ENCODE results near the gene CHD2. TPM values are rescaled to one million over a fixed set of nuclear protein-coding genes. Genes with fewer than 3 reads are reported as not detected.

The CHD2 gene
- total RNA-seq, 1 donor from 2014 or later = 100 TPM

DNA sequence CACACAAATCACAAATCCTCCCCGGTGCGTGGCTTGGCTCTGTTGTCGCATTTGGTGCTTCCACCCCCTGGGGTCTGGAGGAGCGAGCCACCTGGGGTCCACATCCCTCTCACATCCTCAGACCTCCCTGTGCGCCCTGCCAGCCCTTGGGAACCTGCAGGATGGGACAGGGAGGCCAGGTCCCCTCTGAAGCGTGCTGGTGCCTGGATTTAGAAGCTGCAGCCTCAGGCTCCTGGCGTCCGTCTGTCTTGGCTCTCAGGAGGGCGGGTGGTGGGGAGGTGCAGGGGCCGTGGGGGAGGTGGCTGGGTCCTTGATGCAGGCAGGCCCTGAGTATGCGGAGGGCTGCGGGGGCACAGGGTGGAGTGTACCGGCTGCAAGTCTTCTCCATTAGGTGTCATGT is 150.5 kb downstream of the CHD2 start:
- Histone ChIP-seq H3K4me1 (peaks cover 36% of the 10 kb centered on the region), H3K36me3 (peaks cover 0 to 38% of the 10 kb centered on the region in 2 donors)
- intact Hi-C loops (cut with DNase I) = no loop called here

GRCh38 chr15:93051236-93052089 is 151.3 kb downstream of the CHD2 start:
- Histone ChIP-seq H3K27ac (no peak overlapping the region), H3K27me3 (no peaks in the 10 kb centered on the region), H3K36me3 (peaks cover 0 to 31% of the 10 kb centered on the region in 2 donors), H3K4me1 (peaks cover 42% of the 10 kb centered on the region), H3K4me3 (no peak overlapping the region), H3K9me3 (no peaks in the 10 kb centered on the region)
- no peak for DNase-seq (ENCODE audit: extremely low spot score in 2 of 2)
- intact Hi-C loops (cut with DNase I) = no loop called here
- no peak for TF ChIP-seq POLR2AphosphoS5 (IDR thresholded peaks at IDR 0.05; ENCODE audit: insufficient read depth in 1 of 2, low read depth in 1 of 2)

More for the DNA sequence above, 150.5 kb downstream of the CHD2 start:
- H3K4me3 ChIP-seq = no peak overlapping the region
- TF ChIP-seq POLR2A (IDR thresholded peaks at IDR 0.05) = no peak
- no peak for TF ChIP-seq POLR2AphosphoS5 (IDR thresholded peaks at IDR 0.05; ENCODE audit: insufficient read depth in 1 of 2, low read depth in 1 of 2)
- TF ChIP-seq, protein P1, sequence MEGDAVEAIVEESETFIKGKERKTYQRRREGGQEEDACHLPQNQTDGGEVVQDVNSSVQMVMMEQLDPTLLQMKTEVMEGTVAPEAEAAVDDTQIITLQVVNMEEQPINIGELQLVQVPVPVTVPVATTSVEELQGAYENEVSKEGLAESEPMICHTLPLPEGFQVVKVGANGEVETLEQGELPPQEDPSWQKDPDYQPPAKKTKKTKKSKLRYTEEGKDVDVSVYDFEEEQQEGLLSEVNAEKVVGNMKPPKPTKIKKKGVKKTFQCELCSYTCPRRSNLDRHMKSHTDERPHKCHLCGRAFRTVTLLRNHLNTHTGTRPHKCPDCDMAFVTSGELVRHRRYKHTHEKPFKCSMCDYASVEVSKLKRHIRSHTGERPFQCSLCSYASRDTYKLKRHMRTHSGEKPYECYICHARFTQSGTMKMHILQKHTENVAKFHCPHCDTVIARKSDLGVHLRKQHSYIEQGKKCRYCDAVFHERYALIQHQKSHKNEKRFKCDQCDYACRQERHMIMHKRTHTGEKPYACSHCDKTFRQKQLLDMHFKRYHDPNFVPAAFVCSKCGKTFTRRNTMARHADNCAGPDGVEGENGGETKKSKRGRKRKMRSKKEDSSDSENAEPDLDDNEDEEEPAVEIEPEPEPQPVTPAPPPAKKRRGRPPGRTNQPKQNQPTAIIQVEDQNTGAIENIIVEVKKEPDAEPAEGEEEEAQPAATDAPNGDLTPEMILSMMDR (IDR thresholded peaks at IDR 0.05) = no peak
- H3K27me3 ChIP-seq = no peaks in the 10 kb centered on the region
- H3K27ac ChIP-seq = no peak overlapping the region
- no peaks in the 10 kb centered on the region for H3K9me3 ChIP-seq
- no peak for DNase-seq (ENCODE audit: extremely low spot score in 2 of 2)

- intact Hi-C loops (cut with DNase I) = no loop called here
- peaks cover 51% of the 10 kb centered on the region for H3K4me1 ChIP-seq
- peaks cover 0 to 24% of the 10 kb centered on the region in 2 donors for H3K36me3 ChIP-seq
- TF ChIP-seq, protein P1 (IDR thresholded peaks at IDR 0.05) = no peak
- TF ChIP-seq POLR2A (IDR thresholded peaks at IDR 0.05) (no peak), POLR2AphosphoS5 (IDR thresholded peaks at IDR 0.05; ENCODE audit: insufficient read depth in 1 of 2, low read depth in 1 of 2) (no peak)
- no peak overlapping the region for H3K4me3 ChIP-seq
- DNase-seq (ENCODE audit: extremely low spot score in 2 of 2) = no peak
- H3K27ac ChIP-seq = no peak overlapping the region
- H3K9me3 ChIP-seq = no peaks in the 10 kb centered on the region
- no peaks in the 10 kb centered on the region for H3K27me3 ChIP-seq
Observed at GRCh38 chr15:93052090-93052879, 152.2 kb downstream of the CHD2 start.

DNA sequence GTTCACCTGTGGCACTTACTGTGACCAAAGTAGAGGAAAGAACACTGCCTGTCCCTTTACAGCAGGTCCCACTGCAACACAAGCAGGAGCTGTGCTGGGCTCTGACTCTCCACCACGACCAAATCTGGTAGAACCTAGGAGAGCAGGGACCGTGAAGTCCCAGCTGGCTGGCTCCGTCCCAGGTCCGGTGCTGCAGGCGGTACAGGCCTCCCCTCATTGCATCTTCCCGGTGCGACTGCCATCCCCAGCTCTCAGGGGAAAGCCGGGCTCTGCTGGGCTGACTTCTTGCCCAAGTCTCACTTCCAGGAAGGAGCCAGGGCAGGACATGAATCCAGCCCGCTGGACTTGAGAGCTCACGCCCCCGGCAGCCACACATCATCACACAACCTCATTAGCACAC is 155.1 kb downstream of the CHD2 start:
- TF ChIP-seq POLR2AphosphoS5 (IDR thresholded peaks at IDR 0.05; ENCODE audit: insufficient read depth in 1 of 2, low read depth in 1 of 2) (no peak), POLR2A (IDR thresholded peaks at IDR 0.05) (no peak)
- TF ChIP-seq, protein P1 (IDR thresholded peaks at IDR 0.05) = no peak
- H3K4me1 ChIP-seq = peaks cover 60% of the 10 kb centered on the region
- H3K36me3 ChIP-seq = peaks cover 0 to 4% of the 10 kb centered on the region in 2 donors
- H3K4me3 ChIP-seq = no peak overlapping the region
- no peak for DNase-seq (ENCODE audit: extremely low spot score in 2 of 2)
- no peaks in the 10 kb centered on the region for H3K27me3 ChIP-seq
- H3K27ac ChIP-seq = no peak overlapping the region
- intact Hi-C loops (cut with DNase I) = no loop called here
- no peaks in the 10 kb centered on the region for H3K9me3 ChIP-seq

DNA sequence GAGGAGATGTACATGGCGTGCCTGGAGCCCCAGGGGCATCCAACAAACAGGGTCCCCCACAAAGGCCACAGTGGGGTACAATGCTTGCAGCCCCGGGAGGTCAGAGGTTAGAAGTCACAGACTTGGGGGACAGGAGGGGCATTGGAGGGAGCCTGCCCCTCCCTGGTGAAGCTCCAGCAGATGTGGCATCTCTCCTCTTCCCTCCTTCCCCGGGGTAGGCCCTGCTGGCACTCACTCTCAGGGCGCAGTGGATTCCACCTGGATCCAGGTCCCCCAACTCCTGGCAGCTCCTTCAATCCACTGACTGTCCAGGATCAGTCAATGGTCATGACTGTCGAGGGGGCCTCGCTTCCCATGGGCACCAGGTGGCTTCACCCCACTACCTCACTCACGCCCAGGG is 156.7 kb downstream of the CHD2 start:
- peaks cover 63% of the 10 kb centered on the region for H3K4me1 ChIP-seq
- no peaks in the 10 kb centered on the region for H3K36me3 ChIP-seq
- TF ChIP-seq, protein P1 (IDR thresholded peaks at IDR 0.05) = no peak
- no peak for TF ChIP-seq POLR2A (IDR thresholded peaks at IDR 0.05)
- TF ChIP-seq POLR2AphosphoS5 (IDR thresholded peaks at IDR 0.05; ENCODE audit: insufficient read depth in 1 of 2, low read depth in 1 of 2) = no peak
- H3K4me3 ChIP-seq = no peak overlapping the region
- H3K27ac ChIP-seq = no peak overlapping the region
- no peaks in the 10 kb centered on the region for H3K27me3 ChIP-seq
- no peaks in the 10 kb centered on the region for H3K9me3 ChIP-seq
- intact Hi-C loops (cut with DNase I) = no loop called here
- no peak for DNase-seq (ENCODE audit: extremely low spot score in 2 of 2)
